Glutamatergic neuron (in vitro differentiated cells): ENCODE data around the gene PTPN3. TPM values are rescaled to one million over a fixed set of nuclear protein-coding genes. Genes with fewer than 3 reads are reported as not detected.

ENCODE experiments used
- DNase-seq: peaks from one replicate; pipeline ENCODE4 v3.0.0; 2022
- H3K27ac Mint-ChIP-seq: one replicate; pipeline ENCODE4 v1.8.0; 2020; ENCODE audit warnings: mild to moderate bottlenecking, mixed read lengths, inconsistent platforms; ENCODE audit not compliant: unreplicated experiment
- H3K27me3 Mint-ChIP-seq: one replicate; pipeline ENCODE4 v1.8.0; 2020; ENCODE audit warnings: mild to moderate bottlenecking, moderate library complexity, mixed read lengths, inconsistent platforms; ENCODE audit not compliant: unreplicated experiment
- H3K36me3 Mint-ChIP-seq: one replicate; pipeline ENCODE4 v1.8.0; 2020; ENCODE audit warnings: mild to moderate bottlenecking, mixed read lengths, inconsistent platforms; ENCODE audit not compliant: unreplicated experiment
- H3K4me1 Mint-ChIP-seq: one replicate; pipeline ENCODE4 v1.8.0; 2020; ENCODE audit warnings: mild to moderate bottlenecking, low read depth, mixed read lengths, inconsistent platforms; ENCODE audit not compliant: unreplicated experiment
- H3K4me3 Mint-ChIP-seq: one replicate; pipeline ENCODE4 v1.8.0; 2020; ENCODE audit warnings: mild to moderate bottlenecking, mixed read lengths, inconsistent platforms; ENCODE audit not compliant: unreplicated experiment
- H3K9me3 Mint-ChIP-seq: one replicate; pipeline ENCODE4 v1.8.0; 2020; ENCODE audit warnings: mild to moderate bottlenecking, moderate library complexity, mixed read lengths, inconsistent platforms; ENCODE audit not compliant: unreplicated experiment
- total RNA-seq: library from RNA; stranded (reverse); fragmentation: NEBNext Ultra II Directional; extraction: Animal tissue kit (Norgen Biotek cat#: 25700); gene quantifications from one replicate; pipeline ENCODE4 v1.2.1, GENCODE V29; 2021; ENCODE audit not compliant: unreplicated experiment
- TF ChIP-seq, protein P1 (sequence below): fragments of 200-600 bp; sonication (generic); IDR thresholded peaks from one replicate; pipeline ENCODE4 v1.5.0; 2021; ENCODE audit not compliant: partially characterized antibody, unreplicated experiment

PTPN3 gene
- total RNA-seq, 1 donor from 2014 or later: 1.6 TPM

DNA sequence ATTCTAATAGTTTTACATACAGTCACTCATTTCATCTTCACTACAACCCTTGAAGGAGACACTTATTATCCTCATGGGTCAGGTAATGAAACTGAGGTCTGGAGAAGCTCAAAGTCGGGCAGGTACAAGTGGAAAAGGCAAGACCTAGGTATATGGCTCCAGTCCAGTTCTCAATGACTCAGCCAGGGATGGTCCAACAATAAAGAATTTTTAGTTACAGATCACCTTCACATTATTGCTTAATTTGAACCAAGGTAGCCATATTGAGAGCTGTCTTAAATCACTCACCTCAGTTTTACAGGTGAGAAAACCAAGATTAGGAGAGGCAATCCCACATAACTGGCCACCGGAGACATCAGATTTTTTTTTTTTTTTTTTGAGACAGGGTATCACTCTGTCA, 55.4 kb downstream of the PTPN3 start:
- peaks cover 6% of the 10 kb centered on the region for H3K4me1 Mint-ChIP-seq
- H3K4me3 Mint-ChIP-seq: no peak overlapping the region
- peaks cover 5% of the 10 kb centered on the region for H3K27me3 Mint-ChIP-seq
- H3K9me3 Mint-ChIP-seq: peaks cover 2% of the 10 kb centered on the region
- TF ChIP-seq, protein P1, sequence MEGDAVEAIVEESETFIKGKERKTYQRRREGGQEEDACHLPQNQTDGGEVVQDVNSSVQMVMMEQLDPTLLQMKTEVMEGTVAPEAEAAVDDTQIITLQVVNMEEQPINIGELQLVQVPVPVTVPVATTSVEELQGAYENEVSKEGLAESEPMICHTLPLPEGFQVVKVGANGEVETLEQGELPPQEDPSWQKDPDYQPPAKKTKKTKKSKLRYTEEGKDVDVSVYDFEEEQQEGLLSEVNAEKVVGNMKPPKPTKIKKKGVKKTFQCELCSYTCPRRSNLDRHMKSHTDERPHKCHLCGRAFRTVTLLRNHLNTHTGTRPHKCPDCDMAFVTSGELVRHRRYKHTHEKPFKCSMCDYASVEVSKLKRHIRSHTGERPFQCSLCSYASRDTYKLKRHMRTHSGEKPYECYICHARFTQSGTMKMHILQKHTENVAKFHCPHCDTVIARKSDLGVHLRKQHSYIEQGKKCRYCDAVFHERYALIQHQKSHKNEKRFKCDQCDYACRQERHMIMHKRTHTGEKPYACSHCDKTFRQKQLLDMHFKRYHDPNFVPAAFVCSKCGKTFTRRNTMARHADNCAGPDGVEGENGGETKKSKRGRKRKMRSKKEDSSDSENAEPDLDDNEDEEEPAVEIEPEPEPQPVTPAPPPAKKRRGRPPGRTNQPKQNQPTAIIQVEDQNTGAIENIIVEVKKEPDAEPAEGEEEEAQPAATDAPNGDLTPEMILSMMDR: no peak
- H3K36me3 Mint-ChIP-seq: peaks cover 1% of the 10 kb centered on the region
- DNase-seq: no peak
- no peak overlapping the region for H3K27ac Mint-ChIP-seq

DNA sequence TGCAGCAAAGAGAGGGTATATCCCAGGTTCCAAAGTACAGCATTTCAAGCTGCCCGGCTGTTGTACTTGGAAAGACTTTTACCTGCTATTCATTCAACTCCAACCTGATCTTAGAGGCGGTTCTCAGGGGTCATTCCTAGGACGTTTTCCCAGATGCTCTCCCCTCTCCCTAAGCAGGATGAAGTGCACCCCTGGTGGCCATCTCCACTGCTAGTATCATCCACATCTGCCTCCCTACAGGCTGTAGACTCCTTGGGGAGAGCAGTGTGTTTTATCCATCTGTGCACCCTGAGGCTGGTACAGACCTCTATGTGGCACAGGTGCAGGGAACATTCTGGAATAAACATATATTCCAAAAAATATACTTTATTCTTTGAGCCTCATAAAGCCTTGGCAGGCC, 56.8 kb downstream of the PTPN3 start:
- peaks cover 11% of the 10 kb centered on the region for H3K4me1 Mint-ChIP-seq
- H3K27me3 Mint-ChIP-seq: peaks cover under 1% of the 10 kb centered on the region
- H3K4me3 Mint-ChIP-seq: peak overlapping the region; percentile 45
- peaks cover 2% of the 10 kb centered on the region for H3K9me3 Mint-ChIP-seq
- DNase-seq: peak; percentile 45
- H3K27ac Mint-ChIP-seq: peak overlapping the region; percentile 64
- TF ChIP-seq, protein P1: no peak
- H3K36me3 Mint-ChIP-seq: no peaks in the 10 kb centered on the region

DNA sequence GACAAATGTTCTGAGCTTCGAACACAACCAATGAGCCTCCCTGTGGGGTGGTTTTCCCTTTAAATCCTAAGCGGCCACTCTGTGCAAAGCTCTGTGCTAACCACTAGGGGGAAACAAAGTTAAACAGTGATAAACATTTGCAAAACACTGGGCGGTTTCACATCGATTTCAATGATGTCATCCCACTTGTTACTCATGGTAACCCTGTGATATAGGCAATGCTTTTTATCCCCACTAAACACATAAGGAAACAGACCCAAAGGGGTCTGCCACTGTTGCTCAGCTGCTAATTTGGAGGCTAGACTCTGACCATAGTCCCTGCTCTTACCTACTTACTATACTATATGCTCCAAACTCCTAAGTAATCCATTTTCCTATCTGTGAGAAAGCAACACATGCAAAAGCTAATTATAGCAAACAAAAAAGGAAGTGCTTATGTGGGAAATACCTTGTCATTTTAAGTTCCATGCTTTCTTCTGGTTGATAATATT, 57.3 kb downstream of the PTPN3 start:
- DNase-seq: peak; percentile 54
- TF ChIP-seq, protein P1: peak; percentile 85
- Mint-ChIP-seq H3K36me3 (no peaks in the 10 kb centered on the region), H3K27ac (no peak overlapping the region), H3K4me3 (no peak overlapping the region), H3K27me3 (no peaks in the 10 kb centered on the region), H3K4me1 (peaks cover 11% of the 10 kb centered on the region), H3K9me3 (peaks cover 2% of the 10 kb centered on the region)

DNA sequence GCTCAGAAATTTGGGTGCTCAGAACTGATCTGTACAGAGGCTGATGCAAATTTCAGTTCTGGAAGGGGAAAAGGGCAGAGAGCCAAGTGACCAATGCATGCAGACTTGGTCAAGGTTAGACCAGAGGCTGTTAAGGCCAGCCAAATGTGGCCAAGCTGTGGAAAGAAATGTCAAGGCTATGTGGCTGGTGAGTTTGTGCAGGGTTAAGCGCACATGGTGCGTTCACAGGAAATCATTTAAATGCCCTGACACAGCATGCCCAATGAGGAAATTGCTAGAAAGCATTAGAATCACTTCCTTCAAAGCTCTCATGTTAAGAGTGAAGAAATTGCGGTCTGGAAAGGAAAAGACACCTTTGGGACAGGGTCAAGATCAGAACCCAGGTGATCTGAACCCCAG, 58.0 kb downstream of the PTPN3 start:
- Mint-ChIP-seq H3K4me1 (peaks cover 11% of the 10 kb centered on the region), H3K27ac (no peak overlapping the region), H3K27me3 (no peaks in the 10 kb centered on the region), H3K4me3 (no peak overlapping the region), H3K9me3 (peaks cover 2% of the 10 kb centered on the region), H3K36me3 (no peaks in the 10 kb centered on the region)
- no peak for DNase-seq
- TF ChIP-seq, protein P1: no peak

DNA sequence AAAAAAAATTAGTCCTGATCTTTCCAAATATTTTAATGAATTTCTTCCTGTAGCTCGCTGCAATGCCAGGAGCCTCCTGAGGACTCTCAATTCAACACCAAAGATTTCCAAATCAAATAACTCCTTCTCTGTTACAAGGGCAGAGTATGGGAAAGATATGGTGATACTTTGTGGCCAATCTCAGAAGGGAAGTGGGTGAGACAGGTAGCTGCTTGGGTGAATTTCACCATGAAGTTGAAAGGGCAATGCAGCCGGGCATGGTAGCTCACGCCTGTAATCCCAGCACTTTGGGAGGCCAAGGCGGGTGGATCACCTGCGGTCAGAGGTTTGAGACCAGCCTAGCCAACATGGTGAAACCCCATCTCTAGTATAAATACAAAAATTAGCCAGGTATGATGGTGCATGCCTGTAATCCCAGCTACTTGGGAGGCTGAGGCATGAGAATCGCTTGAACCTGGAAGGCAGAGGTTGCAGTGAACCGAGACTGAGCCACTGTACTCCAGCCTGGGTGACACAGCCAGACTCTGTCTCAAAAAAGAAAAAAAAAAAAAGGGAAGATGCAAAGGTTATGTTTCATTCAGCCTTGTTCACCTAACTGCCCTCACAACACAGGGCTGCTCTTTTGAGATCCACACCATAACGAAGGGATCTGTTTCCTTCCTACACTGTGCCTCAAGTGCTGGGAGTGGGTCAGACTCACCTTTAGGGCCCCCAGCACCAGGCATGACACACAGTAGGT, 58.6 kb downstream of the PTPN3 start:
- no peaks in the 10 kb centered on the region for H3K9me3 Mint-ChIP-seq
- no peaks in the 10 kb centered on the region for H3K27me3 Mint-ChIP-seq
- peaks cover 11% of the 10 kb centered on the region for H3K4me1 Mint-ChIP-seq
- TF ChIP-seq, protein P1: no peak
- no peak for DNase-seq
- no peak overlapping the region for H3K27ac Mint-ChIP-seq
- no peaks in the 10 kb centered on the region for H3K36me3 Mint-ChIP-seq
- no peak overlapping the region for H3K4me3 Mint-ChIP-seq
